HEK293T (cell line): ENCODE data around the gene ALDH4A1.

Experiments
- BHLHE40 ChIP-seq: fragments of 450-650 bp; IDR thresholded peaks from 2 replicates; pipeline ENCODE4 v1.6.1; 2016; ENCODE audit warnings: mild to moderate bottlenecking, moderate library complexity, borderline replicate concordance
- FOXM1 ChIP-seq: fragments of 450-650 bp; IDR thresholded peaks from 2 replicates; pipeline ENCODE4 v1.6.1; 2017; ENCODE audit warnings: mild to moderate bottlenecking, borderline replicate concordance

DNA sequence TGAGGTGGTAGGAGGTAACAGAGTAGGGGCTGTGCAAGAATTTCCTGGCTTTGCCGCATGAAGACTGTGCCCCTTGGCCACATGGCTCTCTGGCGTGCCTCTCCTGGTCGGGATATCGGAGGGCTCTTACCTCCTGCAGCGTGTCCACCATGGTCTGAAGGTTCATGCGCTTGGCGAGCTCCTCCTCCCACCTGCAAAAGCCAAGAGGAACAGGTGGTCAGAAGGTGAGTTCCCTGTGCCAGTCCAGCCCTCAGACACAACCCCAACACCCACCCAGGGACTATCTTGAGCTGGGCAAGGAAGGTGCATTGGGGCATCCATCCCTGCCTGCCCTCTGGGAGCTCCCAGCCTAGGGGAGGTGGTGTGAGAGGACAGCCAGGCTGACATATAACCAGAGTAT lies 18.6 kb upstream of the ALDH4A1 start:
- TF ChIP-seq BHLHE40 (no peak), FOXM1 (no peak)
